HepG2 (cell line): ENCODE data around the gene JPH3. TPM values are rescaled to one million over a fixed set of nuclear protein-coding genes. Genes with fewer than 3 reads are reported as not detected.
A peak's percentile ranks its signal among the peaks of the same experiment; 100 is the strongest.

ENCODE experiments used
- ATF3 ChIP-seq: sonication (generic); formaldehyde crosslinking; IDR thresholded peaks from 2 replicates; pipeline ENCODE4 v1.4.0; 2020; ENCODE audit warnings: missing genetic modification reagents
- DMTF1 ChIP-seq: sonication (generic); formaldehyde crosslinking; IDR thresholded peaks from 2 replicates; pipeline ENCODE4 v1.4.0; 2020; ENCODE audit warnings: mild to moderate bottlenecking, missing genetic modification reagents
- ETV6 ChIP-seq: sonication (generic); formaldehyde crosslinking; conservative IDR thresholded peaks from 2 replicates; pipeline ENCODE4 v1.4.0; 2020; ENCODE audit warnings: missing genetic modification reagents
- KLF16 ChIP-seq, 2 experiments: sonication (generic) in 1 of 2; formaldehyde crosslinking in 1 of 2; IDR thresholded peaks; 2 replicates each; pipeline versions ENCODE4 v1.6.1 to v1.8.0; 2016 to 2023; ENCODE audit warnings: missing genetic modification reagents in 2 of 2, missing compliant biosample characterization in 1 of 2
- MED1 ChIP-seq: sonication (generic); formaldehyde crosslinking; IDR thresholded peaks from 2 replicates; pipeline ENCODE4 v1.4.0; 2020; ENCODE audit warnings: missing genetic modification reagents
- NFAT5 ChIP-seq: sonication (generic); formaldehyde crosslinking; IDR thresholded peaks from 2 replicates; pipeline ENCODE4 v1.4.0; 2020; ENCODE audit warnings: missing genetic modification reagents
- RERE ChIP-seq: IDR thresholded peaks from 2 replicates; pipeline ENCODE4 v1.6.1; 2016; ENCODE audit warnings: low read depth, missing genetic modification reagents, missing compliant biosample characterization
- SNAPC2 ChIP-seq: sonication (generic); formaldehyde crosslinking; IDR thresholded peaks from 2 replicates; pipeline ENCODE4 v1.8.1; 2022; ENCODE audit warnings: mild to moderate bottlenecking, missing genetic modification reagents
- SP140L ChIP-seq: sonication (generic); formaldehyde crosslinking; IDR thresholded peaks from 2 replicates; pipeline ENCODE4 v1.4.0; 2020; ENCODE audit warnings: missing genetic modification reagents, borderline replicate concordance
- TBX3 ChIP-seq: fragments of 450-650 bp; IDR thresholded peaks from 2 replicates; pipeline ENCODE4 v1.6.1; 2017; ENCODE audit warnings: antibody characterized with exemption, mild to moderate bottlenecking, inconsistent platforms, borderline replicate concordance
- TEF ChIP-seq: sonication (generic); formaldehyde crosslinking; IDR thresholded peaks from 2 replicates; pipeline ENCODE4 v1.5.0; 2020; ENCODE audit warnings: missing genetic modification reagents
- TGIF2 ChIP-seq: IDR thresholded peaks from 2 replicates; pipeline ENCODE4 v1.6.1; 2016; ENCODE audit warnings: control low read depth, missing compliant biosample characterization
- THRA ChIP-seq: sonication (generic); formaldehyde crosslinking; IDR thresholded peaks from 2 replicates; pipeline ENCODE4 v1.4.0; 2020; ENCODE audit warnings: missing genetic modification reagents, borderline replicate concordance
- ZNF546 ChIP-seq: sonication (generic); formaldehyde crosslinking; conservative IDR thresholded peaks from 2 replicates; pipeline ENCODE4 v1.8.1; 2023; ENCODE audit warnings: mild to moderate bottlenecking, missing genetic modification reagents
- polyA plus RNA-seq, 8 experiments: library from polyadenylated mRNA; depleted of rRNA in 3 of 8; stranded (reverse) in 7 of 8; unstranded in 1 of 8; fragments of >200 nt; fragmentation: Illumina TruSeq in 4 of 8; extraction: Trizol in 4 of 8; gene quantifications; 2 replicates each; pipeline versions ENCODE4 v1.2.1 to v1.2.3, GENCODE V29; 2011 to 2016; ENCODE audit warnings: low read depth in 4 of 8, missing spikeins in 1 of 8, mixed read lengths in 1 of 8; ENCODE audit not compliant: insufficient read depth in 1 of 8
- total RNA-seq, 5 experiments: library from RNA; depleted of rRNA; stranded (reverse); fragments of >200 nt; fragmentation: Illumina TruSeq; extraction: Trizol; gene quantifications; 2 replicates each; pipeline ENCODE4 v1.2.3, GENCODE V29; 2016; ENCODE audit warnings: low read depth in 1 of 5

JPH3 gene
- total and polyA plus RNA-seq, 2 of the 13 experiments (the other 11 are each of a cell fraction or from before 2014, with no cell fraction given), result not detected

- TF ChIP-seq RERE (CRISPR knock-in tag), result no peak
- no peak for TF ChIP-seq TBX3
- no peak for TF ChIP-seq SNAPC2 (CRISPR knock-in tag)
- peak; percentile 65; the same call in 1 of the 2 replicates for TF ChIP-seq NFAT5
- peak; percentile 30; the same call in 1 of the 2 replicates for TF ChIP-seq ATF3 (CRISPR knock-in tag)
- TF ChIP-seq ETV6 (CRISPR knock-in tag), result peak; percentile 91
- no peak for TF ChIP-seq DMTF1 (CRISPR knock-in tag)
- peak; percentile 54 for TF ChIP-seq MED1 (CRISPR knock-in tag)
- peak; percentile 85 for TF ChIP-seq TGIF2
- 0 out of 2 replicates have a peak, but pooled peaks have one; percentile 83 for TF ChIP-seq SP140L
- TF ChIP-seq TEF, result peak; percentile 87; the same call in 1 of the 2 replicates
- TF ChIP-seq THRA, result peak; percentile 49; the same call in 1 of the 2 replicates
- TF ChIP-seq KLF16 (CRISPR knock-in tag; IDR thresholded peaks at IDR 0.05), result peak in 1 of 2 experiments; percentile 84; a peak in 2 of 4 replicates
- TF ChIP-seq ZNF546 (CRISPR knock-in tag), result no peak
Measured at GRCh38 chr16:87661561-87661960, 59.3 kb downstream of the JPH3 start (continued).
